HepG2 (cell line): Measurements from ENCODE around the gene CNNM1.

Experiments used
- POLR2A ChIP-seq, 2 experiments: IDR thresholded peaks; 2 replicates each; pipeline ENCODE4 v1.6.1; 2011; ENCODE audit warnings: low read depth in 2 of 2, low read length in 2 of 2, mild to moderate bottlenecking in 1 of 2, moderate library complexity in 1 of 2; ENCODE audit not compliant: insufficient read depth in 1 of 2
- POLR2AphosphoS5 ChIP-seq: IDR thresholded peaks from 2 replicates; pipeline ENCODE4 v1.6.1; 2012; ENCODE audit warnings: low read depth, low read length
- ZZZ3 ChIP-seq: sonication (generic); formaldehyde crosslinking; IDR thresholded peaks from 2 replicates; pipeline ENCODE4 v1.4.0; 2020; ENCODE audit warnings: missing genetic modification reagents, mild to moderate bottlenecking, borderline replicate concordance
- TF ChIP-seq, protein P1 (sequence below): sonication (generic); formaldehyde crosslinking; IDR thresholded peaks from 2 replicates; pipeline ENCODE4 v1.5.0; 2020; ENCODE audit warnings: mild to moderate bottlenecking, missing genetic modification reagents, moderate library complexity

DNA sequence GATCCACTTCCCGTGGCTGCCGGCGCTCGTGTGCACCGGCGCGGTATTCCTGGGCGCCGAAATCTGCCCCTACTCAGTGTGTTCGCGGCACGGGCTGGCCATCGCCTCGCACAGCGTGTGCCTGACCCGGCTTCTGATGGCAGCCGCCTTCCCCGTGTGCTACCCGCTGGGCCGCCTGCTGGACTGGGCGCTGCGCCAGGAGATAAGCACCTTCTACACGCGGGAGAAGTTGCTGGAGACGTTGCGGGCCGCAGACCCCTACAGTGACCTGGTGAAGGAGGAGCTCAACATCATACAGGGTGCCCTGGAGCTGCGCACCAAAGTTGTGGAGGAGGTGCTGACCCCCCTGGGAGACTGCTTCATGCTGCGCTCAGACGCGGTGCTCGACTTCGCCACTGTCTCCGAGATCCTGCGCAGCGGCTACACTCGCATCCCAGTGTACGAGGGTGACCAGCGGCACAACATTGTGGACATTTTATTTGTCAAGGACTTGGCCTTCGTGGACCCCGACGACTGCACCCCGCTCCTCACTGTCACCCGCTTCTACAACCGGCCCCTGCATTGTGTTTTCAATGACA, 1.3 kb downstream of the CNNM1 start:
- TF ChIP-seq POLR2A (IDR thresholded peaks at IDR 0.05; ENCODE audit: insufficient read depth in 1 of 2, low read depth in 2 of 2, low read length in 2 of 2) (no peak), POLR2AphosphoS5 (no peak), ZZZ3 (no peak)
- TF ChIP-seq, protein P1, sequence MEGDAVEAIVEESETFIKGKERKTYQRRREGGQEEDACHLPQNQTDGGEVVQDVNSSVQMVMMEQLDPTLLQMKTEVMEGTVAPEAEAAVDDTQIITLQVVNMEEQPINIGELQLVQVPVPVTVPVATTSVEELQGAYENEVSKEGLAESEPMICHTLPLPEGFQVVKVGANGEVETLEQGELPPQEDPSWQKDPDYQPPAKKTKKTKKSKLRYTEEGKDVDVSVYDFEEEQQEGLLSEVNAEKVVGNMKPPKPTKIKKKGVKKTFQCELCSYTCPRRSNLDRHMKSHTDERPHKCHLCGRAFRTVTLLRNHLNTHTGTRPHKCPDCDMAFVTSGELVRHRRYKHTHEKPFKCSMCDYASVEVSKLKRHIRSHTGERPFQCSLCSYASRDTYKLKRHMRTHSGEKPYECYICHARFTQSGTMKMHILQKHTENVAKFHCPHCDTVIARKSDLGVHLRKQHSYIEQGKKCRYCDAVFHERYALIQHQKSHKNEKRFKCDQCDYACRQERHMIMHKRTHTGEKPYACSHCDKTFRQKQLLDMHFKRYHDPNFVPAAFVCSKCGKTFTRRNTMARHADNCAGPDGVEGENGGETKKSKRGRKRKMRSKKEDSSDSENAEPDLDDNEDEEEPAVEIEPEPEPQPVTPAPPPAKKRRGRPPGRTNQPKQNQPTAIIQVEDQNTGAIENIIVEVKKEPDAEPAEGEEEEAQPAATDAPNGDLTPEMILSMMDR: no peak
